ENCODE measurements around the gene RAB11FIP4.

RAB11FIP4 gene

GRCh38 chr17:31524926-31525800 is 133.7 kb downstream of the RAB11FIP4 start:
- DNase-seq (ENCODE audit: low read depth), result peak; percentile 91

GRCh38 chr17:31525801-31526549 is 134.5 kb downstream of the RAB11FIP4 start:
- no peak for DNase-seq (ENCODE audit: low read depth)

GRCh38 chr17:31527606-31528005 is 136.1 kb downstream of the RAB11FIP4 start:
- DNase-seq (ENCODE audit: low read depth), result no peak

GRCh38 chr17:31528291-31528874 is 136.9 kb downstream of the RAB11FIP4 start:
- no peak for DNase-seq (ENCODE audit: low read depth)

DNA sequence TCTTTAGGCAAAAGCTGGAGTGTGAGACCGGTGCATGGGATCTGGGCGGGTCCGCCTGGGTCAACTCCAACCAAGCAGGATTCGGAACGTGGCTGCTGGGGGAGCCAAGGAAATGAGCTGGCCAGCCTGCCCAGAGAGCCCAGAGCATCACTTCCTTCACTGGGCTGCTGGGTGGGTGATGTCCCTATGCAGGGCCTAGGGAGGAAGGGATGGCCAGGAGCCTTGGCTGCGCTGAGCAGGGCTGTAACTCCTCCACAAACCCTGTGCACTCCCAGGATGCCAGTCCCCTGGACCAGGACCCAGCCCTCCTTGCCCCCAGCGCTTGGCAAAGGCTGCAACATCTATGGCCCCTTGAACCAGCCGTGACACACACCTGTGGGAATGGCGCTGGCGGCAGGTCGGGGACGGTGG is 138.4 kb downstream of the RAB11FIP4 start:
- DNase-seq (ENCODE audit: low read depth), result no peak

- no peak for DNase-seq (ENCODE audit: low read depth)
These were observed 139.0 kb downstream of the RAB11FIP4 start for GRCh38 chr17:31530391-31530985.

- no peak for DNase-seq (ENCODE audit: low read depth)
These were observed 140.0 kb downstream of the RAB11FIP4 start for GRCh38 chr17:31531336-31531980.

DNA sequence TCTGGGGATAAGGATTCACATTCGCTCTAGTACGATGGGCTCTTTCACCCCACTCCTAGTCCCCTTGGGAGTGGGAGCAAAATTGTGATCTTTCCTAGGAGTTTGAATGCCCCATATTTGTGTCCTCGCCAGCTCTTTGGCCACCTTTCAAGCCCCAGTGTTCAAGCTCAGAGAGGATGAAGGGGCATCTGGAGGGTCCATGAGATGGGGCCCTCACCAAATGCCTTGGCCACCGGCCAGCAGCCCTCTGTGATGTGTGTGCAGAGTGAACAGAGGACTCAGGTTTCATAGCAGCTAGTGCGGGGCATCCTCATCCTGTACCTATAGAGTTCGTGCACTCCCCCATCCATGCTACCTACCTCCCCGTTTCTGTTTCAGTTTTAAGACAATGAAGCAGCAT is 140.6 kb downstream of the RAB11FIP4 start:
- DNase-seq (ENCODE audit: low read depth), result no peak

DNA sequence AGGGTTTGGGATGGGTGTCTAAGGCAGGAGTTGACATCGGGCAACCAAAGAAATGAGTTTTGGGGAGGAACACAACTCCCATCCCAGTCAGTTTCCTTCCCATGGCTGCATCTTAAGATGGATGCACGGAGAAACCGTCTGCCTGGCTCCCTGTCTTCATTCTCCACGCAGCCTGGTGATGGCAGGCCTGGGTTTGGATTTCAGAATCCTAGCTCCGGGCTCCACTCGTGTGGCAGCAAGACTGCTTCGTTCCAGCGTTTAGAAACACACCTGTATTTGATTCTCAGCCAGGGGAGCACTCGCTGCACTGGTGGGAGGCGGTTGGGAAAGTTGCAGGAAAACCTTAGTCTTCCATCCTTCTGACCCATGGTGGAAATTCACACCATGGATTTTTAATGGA is 141.1 kb downstream of the RAB11FIP4 start:
- no peak for DNase-seq (ENCODE audit: low read depth)

DNA sequence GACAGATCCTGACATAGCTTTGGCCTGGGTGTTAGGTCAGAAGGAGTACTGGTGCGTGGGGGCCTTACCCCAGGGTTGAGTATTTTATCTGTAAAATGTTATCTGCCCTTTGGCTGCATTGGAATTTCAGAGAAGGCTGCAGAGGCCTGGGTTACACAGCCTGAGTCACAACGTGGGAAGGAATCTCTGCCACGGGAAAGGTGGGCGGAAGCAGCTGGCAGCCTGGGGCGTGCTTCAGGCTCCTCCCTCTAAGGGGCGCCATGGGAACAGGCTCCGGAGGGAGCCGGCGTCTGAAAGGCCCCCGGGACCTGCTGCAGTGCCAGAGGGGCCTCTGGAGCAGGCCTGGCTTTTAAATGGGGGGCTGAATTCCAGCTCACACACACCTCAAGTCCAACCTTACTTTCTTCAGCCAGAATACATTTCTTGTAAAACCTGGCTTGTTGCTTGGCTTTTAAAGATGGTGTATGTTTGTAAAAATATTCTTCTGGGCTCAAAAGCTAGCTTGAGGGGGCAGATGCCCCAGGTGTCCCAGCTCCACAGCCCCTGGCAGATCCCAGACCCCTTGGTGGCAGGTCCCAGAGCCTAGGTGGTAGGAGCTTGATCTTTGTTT is 142.2 kb downstream of the RAB11FIP4 start:
- DNase-seq (ENCODE audit: low read depth), result no peak

GRCh38 chr17:31534223-31534888 is 142.9 kb downstream of the RAB11FIP4 start:
- no peak for DNase-seq (ENCODE audit: low read depth)

GRCh38 chr17:31535581-31535981 is 144.1 kb downstream of the RAB11FIP4 start:
- no peak for DNase-seq (ENCODE audit: low read depth)

- no peak for DNase-seq (ENCODE audit: low read depth)
These were observed 145.0 kb downstream of the RAB11FIP4 start for GRCh38 chr17:31536451-31536850.

- DNase-seq (ENCODE audit: low read depth), result no peak
These were observed 146.1 kb downstream of the RAB11FIP4 start for GRCh38 chr17:31537565-31538011.

DNA sequence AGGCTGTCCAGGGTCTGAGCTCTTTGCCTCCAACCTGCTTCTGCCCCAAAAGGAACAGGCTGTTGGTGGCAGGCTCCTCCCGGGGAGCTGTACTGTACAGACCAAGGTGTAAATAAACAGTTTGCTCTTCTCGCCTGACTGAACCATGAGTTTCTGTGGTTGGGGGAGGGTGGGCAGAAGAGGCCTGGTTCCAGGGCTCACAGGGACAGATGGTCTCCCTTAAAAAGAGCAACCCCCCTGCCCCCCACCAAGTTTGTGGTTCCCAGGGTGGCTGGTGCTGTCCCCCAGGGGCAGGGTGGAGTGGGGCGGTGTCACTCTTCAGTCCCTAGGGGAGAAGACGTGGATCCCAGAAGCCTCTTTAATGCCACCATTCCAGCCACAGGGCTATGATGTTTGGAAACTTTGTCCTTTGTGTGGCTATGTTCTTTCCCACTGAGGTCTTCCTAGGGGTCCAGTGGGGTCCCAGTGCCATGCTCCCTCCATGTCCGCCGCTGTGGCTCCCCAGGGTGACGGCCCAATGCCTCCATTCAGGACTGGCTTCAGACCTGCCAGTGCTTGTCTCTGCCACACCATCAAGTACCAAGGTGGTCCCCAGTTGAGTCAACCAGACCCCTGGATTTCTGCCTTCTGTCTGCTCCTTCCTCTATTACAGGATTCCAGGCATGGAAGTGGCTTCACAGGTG is 146.7 kb downstream of the RAB11FIP4 start:
- no peak for DNase-seq (ENCODE audit: low read depth)

- DNase-seq (ENCODE audit: low read depth), result no peak
These were observed 149.3 kb downstream of the RAB11FIP4 start for GRCh38 chr17:31540602-31541307.

DNA sequence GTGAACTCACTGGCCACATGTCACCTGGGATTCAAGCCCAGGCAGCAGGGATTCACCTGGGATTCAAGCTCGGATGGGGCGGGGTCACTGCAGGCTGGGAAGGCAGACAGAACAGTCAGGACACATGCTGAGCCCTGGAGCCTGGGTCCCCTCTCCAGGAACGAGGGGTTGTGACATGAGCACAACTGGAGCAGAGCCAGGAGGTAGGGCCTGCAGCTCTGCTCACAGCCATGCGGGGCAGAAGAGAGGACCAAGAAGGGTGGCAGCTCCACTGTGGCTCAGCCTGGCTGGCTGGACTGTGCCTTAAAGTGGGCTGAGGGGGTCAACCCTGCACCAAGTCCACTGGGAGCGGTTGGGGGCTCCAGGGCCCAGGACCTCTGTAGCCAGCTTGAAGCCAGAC is 150.1 kb downstream of the RAB11FIP4 start:
- DNase-seq (ENCODE audit: low read depth), result no peak

GRCh38 chr17:31544186-31544585 is 152.7 kb downstream of the RAB11FIP4 start:
- no peak for DNase-seq (ENCODE audit: low read depth)

- no peak for DNase-seq (ENCODE audit: low read depth)
These were observed 155.2 kb downstream of the RAB11FIP4 start for GRCh38 chr17:31546650-31547049.

DNA sequence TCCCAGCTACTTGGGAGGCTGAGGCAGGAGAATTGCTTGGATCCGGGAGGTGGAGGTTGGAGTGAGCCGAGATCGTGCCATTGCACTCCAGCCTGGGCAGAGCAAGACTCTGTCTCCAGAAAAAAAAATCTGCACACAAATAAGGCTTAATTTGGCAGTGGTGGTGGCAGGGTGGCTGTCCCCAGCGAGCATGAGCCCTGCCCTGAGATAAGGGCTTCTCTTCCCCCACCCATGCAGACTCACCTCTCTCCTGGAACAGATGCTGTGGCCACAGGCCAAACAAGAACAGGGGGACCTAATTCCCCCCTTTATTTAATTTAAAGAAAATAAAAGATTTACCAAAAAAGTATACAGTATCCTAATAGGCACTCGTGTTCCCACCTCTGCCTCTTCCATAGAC is 157.2 kb downstream of the RAB11FIP4 start:
- no peak for DNase-seq (ENCODE audit: low read depth)

Data from stimulated activated CD8-positive, alpha-beta memory T cell treated with anti-CD3 and anti-CD28 coated beads, Interleukin-7, amount 100 ng/mL, for 24 hours (primary cell).